Activated gamma-delta T cell (primary cell): ENCODE results near the gene PDZRN4.

Source experiments
- DNase-seq: peaks from one replicate; lab custom pipeline; 2025; lab: John Stamatoyannopoulos, UW

PDZRN4 gene

DNA sequence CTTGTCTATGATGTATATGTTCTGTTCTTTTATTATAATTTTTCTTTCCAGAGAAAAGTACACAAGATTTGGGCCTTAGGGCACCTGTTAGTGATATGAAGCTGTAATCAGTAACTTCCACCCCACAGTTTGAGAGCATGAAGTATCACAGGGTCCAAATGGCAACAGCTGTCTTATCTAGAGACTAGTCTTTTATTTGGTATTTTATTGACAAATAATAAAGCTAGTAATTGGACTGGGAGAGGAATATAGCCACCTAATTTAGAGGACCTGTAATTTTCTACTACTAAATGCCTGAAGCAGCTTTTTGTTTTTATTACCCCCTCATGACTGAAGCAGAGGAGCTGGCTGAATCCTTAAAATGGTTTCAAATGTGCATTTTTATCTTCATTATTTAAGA, 174.8 kb downstream of the PDZRN4 start:
- no peak for DNase-seq

DNA sequence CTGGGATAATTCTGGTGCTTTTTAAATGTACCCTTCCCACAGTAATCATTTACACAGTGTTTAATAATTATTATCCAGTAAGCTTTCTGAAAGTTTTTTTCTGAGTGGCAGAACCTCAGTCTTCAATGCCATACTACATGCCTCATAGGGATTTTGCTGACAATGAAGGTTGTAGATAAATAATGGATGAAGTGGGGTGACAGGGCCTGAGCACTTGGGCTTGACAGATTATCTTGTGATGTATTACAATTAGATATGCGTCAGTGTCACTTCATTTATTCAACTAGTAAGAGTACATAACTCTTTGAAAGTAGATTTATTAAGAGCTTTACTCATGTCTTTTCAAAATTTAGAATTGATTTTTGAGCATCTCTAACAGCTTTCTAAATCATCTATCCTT, 176.1 kb downstream of the PDZRN4 start:
- no peak for DNase-seq

DNA sequence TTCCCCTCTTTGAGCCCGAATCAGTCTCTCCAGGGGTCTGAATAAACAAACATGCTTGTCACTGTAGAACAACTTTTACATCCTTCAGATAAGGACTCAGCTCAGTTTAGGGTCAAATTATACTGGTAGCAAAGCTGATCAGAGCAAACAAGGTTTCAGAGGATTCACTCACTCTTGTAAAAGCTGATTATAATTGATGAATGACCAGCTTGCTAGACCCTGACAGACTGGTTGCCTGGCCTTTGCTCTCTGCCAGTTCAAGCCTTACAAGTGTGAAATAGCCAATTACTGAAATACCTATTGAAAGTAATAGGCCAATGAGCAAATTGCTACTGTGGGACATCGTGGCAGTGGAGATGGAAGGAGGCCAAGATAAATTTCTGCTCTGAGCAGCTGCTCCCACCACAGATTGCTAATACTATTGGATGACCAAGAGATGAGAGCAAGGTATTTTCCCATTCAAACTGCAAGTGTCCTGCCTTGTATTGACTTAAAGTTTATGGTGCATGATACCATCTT, 177.6 kb downstream of the PDZRN4 start:
- no peak for DNase-seq

DNA sequence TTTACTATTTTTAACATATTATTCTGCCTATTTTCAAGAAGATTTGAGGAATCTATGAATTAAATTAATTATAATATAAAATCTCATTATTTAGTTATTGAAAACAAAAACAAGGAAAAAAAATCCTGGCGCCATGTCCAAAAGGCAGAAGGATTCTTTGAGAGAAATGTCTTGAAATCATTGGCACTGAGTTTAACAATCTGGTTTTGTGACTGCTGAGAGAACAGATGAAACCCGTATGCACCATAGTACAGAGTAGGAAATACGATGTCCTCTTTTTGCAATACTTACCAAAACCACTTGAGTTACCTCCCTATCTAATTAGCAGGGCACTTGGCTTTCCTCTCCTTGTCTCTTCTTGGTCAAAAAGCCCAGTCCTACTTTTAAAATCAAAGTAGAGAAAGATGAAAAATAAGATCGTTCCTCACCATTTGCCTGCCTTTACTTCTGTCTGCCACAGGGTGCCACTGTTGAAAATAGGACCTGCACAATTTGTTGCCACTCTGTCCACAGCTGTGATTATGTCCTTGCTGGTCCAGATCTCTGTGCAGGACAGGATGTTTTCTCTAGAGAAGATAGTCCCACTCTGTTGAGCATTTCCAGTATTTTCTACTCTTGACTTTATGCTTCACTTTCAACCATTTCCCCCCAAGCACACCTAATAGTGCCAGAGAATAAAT, 179.7 kb downstream of the PDZRN4 start:
- DNase-seq = no peak

DNA sequence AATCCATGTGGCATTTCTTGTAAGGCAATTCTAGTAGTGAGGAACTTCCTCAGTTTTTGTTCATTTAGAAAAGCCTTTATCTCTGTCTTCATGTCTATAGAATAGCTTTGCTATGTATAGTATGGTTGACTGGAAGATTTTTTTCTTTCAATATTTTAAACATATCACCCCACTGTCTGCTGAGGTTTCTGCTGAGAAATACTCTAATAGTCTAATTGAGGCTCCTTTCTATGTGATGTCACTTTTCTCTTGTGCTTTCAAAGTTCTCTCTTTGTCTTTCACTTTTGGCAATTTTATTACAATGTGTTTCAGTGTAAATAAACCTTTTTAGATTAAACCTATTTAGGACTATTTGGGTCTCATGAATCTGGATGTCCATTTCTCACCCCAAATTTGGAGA, 192.8 kb downstream of the PDZRN4 start:
- no peak for DNase-seq

DNA sequence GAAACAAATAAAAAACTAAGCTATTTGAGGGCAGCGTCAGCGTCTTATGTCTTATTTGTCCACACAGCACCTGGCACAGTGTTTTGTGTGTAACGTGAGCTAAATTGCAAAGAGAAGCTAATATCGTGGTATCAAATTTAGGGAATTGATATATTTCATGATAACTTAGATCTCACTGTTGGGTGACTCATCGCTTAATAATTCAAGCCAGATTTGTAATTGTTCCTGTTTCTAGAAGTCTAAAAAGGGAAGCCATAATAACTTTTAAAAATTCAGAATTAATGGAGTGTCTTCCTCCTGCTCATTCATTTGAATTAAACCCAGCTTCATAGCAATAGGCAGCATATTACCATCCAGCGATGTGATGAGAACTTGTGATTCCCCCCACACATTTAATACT, 214.7 kb downstream of the PDZRN4 start:
- DNase-seq = no peak

DNA sequence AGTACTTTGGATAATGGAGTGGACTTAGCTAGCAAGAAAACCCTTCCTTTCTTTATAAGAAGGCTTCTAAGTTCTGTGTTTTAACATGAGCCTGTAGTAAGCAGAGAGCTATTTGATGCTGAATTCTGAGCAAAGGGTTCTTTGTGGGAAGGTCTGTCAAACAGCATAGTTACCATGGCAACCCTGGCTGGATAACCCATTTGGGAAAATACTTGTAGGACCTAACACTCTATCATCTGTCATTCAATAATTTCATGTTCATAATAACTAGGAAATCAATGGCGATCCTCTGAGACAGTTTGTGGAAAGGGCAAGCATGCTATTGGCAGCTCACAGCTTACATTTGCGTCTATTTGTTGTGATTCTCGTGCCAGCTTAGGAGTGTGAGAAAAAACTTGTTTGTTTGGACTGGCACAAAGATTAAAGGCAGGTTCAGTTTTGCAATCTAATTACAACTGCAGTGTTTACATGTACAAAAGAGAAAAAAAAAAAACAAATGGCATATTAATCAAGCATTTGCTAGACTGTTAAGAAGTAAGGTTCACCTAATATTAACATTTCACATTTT, 219.2 kb downstream of the PDZRN4 start:
- no peak for DNase-seq

DNA sequence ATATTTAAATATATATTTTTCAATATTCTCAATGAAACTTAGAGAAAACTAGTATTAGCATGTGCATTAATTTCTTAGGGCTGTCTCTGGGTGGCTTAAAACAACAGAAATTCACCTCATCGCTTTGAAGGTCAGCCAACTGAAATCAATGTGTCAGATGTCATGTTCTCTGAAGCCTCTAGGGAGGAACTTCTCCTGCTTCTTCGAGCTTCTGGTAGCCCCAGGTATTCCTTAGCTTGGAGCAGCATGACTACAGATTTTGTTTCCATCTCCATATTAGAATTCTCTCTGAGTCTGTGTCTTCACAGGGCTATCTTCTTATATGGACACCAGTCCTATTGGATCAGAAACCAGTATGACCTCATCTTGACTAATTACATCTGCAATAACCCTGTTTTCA, 221.5 kb downstream of the PDZRN4 start:
- no peak for DNase-seq

DNA sequence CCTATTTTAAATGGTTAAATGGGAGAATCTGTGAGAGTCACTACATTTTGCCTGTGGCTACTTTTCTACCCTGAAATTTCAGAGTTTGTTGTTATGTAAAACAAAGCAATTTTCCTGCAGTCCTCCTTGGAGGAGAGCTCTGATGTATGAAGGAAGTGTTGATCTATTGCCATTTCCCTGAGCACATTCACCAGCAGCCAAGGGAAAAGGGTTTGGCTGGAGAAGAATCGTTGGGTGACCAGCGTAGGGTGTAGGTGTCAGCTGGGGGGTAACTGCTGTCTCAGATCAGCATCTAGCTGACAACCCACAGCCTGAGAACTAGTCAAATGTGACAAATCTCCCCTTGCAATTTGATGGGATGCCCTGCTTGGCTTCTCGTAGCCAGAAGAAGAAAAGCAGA, 230.5 kb downstream of the PDZRN4 start:
- no peak for DNase-seq

DNA sequence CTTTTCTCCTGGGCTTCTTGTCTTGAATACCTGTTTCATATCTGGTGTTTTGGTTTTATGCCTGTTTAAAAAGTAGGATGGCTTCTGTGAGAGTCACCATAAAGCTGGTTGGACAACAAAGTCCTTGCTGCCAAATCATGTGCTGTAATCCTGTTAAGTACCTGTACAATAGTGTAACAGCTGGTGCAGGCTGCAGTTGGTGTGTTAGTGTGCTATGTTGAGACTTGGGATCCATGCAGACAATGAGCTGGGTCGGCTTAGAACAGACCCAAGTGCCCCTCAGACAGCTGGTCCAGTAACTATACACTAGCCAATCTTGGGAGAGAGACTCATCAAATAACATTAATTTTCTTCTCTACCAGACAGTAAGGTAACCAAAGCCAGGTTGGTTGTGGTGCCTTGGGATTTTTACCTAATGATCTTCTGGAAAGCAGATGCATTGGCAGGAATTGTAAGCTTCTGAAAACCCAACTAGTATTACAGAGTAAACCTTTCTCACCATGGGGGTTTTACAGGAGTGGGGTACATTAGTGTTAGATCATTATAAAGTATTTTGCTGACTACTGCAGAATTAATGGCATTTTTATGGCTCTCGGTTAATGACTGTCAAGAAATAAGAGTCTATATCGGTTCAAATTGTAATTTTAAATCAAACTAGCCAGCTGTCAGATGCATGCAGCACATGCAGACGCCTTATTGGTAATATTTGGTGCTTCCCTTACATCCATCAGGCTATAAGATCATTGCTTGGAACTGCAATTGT, 231.2 kb downstream of the PDZRN4 start:
- DNase-seq = no peak

DNA sequence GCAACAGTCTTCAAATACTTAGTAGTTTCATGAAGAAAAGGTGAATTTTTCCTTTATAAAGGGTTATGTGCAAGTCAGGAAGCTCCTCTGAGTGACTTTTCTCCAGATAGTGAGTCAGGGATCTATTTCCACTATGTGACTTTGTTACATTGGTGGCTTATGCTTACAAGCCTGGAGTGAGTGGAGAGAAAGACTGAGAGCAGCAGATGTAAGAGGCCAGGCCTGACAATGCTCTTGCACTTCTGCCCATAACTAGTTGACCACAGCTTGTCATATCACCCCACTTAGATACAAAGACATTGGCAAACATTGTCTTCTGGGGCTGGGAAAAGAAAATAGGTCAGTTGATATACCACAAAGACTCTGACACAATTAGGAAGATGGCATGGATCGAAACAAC, 236.5 kb downstream of the PDZRN4 start:
- DNase-seq = no peak

DNA sequence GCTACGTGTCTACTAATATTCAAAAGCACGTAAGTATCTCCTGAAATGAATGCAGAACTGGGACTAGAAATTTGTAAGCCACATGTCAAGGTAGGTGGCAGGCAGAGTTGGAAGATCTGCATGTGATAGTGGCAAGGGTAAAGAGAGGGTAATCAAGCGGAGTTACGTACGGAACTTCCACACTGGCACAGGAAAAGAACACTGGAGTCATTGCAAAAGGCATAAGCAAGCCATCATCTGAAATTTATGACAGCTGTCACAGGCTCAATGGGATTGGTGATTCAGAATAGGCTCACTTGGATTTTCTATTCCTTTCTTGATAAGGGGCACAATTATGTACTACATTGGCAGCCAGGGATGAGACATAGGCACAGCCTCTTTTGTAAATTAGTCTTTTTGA, 245.3 kb downstream of the PDZRN4 start:
- DNase-seq = no peak

DNA sequence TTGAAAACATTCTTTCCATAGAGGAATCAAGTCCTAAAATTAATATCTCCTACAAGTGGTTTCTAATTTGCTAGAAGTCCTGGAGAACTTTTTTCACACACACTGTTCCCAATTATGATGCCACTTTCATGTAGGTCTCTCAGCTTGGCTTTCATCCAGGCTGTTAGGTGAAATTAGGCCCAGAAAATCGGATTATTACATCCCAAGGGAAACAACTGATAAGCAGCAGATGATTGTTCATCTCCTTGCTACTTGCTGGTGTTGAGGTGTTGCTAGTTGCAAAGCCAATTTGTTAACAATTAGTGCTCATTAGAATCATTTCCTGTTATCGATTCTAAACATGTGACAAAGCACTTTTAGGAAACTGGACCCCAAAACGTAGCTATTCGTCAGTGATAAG, 248.0 kb downstream of the PDZRN4 start:
- no peak for DNase-seq

DNA sequence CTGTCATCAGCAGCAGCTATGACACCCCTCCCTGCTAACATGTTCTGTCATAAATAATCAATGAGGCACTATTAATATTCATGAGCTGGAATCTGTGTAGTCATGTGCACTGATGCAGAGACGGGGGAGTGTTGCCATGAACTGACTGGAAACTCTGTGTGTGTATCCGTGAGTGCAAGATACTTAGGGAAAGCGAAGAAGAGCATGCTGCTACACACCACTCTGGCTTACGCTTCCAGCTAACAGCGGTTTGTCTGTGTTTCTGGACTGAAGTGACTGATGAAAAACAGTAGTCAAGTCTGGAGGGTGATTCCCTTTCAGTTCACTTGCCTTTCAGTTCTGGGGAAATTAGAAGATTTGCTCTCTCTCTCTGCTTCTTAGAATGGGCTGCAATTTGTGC, 249.4 kb downstream of the PDZRN4 start:
- DNase-seq = no peak

DNA sequence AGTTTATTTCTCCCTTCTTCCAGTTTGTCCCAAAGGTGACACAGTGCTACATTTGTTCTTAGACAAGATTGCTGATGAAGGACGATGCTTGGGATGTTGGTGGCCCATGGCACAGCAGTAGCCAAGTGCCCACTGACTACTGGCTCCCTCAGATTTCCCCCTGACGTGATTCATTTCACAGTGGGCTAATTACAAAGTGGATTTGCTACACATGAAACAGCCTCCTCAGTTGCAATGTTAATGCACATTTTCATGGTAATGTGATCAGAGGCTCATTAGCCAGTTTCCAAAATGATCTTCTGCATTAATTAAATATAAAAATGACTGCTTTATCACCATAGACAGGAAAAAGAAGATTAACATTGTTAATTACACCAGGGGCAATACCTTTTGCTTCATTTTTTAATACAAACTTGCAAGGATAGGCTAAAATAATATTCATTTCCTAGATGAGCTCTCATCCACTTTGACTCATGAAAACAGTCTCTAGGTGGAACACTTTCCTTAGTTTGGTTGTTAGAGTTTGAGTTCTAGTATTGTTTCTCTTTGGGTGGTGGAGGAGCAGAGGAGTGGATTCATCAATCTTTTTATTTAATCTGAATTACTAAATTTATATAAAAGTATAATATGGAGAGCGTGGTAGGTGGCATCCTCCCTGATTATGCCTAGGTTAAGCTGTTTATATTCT, 250.9 kb downstream of the PDZRN4 start:
- DNase-seq = no peak

DNA sequence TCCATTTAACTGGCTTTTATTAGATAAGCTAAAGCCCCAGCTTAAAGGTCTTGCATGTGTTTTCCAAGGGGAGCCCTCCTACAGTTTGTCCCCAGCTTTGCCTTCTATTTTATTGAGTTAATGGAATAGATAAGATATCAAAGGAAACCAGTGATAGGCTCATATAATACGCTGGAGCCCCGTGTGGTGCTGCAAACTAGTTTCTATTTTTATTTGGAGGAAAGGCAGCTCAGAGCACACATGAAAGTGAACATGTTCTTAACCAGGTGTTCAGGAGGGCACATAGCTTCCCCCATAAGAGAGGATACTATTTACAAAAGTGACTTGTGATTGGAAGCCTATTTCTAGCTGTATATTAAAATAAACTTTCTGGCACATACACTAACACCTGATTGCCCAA, 251.7 kb downstream of the PDZRN4 start:
- no peak for DNase-seq

DNA sequence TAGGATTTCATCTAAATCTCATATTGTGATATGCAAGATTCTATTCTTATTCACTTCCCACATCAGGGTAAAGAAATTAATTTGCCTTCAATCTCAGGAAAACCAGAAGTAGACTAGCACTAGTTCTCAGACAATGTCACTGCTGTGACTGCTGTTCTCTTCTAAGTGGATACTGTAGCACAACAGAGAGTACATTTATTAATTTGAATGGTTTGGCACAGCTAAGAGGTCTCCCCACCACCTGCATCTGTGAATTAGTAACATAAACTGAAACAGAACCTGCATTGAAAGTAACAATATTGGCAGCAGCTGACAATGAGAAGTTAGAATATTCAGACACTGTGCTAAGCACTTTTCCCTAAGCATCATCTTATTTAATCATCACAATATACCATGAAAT, 253.1 kb downstream of the PDZRN4 start:
- DNase-seq = no peak

DNA sequence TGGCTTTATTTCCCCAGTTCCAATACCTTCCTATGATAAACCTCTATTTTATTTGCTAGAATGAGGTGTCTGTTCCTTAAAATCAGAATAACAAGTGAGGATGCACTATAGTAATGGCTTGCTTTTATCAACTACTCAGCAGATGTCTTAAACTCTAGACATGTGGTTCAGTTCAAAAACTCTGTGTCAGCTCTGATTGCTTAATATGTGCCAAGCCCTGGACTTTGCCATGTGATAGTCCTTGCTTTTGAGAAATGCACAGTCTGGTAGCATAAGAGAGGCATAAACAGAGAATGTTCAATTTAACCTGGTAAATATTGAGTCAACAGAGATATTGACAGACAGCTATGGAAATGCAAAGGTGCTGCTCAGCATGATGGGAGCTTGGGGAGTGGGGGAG, 254.8 kb downstream of the PDZRN4 start:
- DNase-seq = no peak

DNA sequence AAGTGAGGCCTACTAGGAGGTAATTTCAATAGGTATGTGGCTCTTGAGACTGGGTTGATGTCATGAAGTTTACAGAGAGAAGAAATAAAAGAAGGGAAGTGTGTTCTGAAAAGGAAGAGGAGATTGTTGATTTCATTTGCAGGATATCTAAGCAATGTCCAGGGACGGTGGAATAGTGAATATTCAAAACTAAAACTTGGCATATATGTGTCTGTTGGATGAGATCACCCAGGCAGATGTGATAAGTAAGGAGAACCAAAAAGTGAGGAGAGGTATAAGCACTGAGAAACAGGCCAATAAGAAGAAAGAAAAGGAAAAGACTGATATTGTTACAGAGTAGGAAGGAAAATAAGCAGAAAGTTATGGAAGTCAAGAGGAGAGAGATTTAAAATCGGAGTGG, 255.6 kb downstream of the PDZRN4 start:
- DNase-seq = no peak

DNA sequence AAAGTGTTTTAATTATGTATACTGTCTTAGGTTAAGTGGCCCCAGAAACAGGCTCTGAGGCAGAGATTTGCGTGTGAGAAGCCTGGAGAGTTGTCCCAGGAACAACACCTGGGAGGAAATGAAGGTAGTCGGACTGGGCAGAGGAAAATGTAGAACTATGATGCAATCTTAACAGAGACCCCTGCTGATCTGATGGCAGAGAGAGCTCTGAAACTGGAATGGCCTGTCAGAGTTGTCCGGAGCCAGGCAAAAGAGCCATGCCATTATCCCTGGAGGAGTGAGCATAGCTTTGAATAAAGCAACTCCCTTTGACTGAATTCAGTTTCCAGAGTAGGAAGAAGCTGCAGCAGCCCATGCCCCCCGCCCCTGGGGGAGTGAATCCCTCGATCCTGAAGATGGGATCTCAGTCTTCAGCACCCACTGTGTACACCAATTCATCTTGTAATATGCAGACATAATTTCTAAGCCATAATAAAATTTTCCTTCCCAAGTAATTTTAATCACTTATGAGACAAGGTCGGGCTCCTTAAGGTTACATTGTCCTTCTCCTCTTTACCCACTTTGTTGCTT, 264.8 kb downstream of the PDZRN4 start:
- DNase-seq = no peak

DNA sequence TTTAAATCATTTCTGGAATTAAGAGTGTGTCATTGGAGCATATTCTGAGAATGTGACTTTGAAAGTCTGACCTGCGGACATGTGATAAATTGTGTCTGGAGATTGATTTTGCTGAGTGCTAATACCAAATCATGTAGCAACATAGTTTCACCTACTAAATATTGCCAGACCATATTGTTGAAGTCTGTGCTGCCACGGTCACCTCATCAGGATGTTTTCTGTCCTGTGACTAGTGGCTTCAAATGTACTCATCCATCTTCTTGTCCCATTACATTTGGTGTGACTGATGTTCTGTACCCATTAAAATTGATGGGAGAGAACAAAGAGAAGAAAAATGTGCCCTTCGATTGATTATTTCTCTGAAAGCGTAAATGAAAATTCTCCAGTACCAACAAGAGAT, 265.3 kb downstream of the PDZRN4 start:
- DNase-seq = no peak
